ENCODE measurements around the gene ZNF597.

Gene ZNF597

DNA sequence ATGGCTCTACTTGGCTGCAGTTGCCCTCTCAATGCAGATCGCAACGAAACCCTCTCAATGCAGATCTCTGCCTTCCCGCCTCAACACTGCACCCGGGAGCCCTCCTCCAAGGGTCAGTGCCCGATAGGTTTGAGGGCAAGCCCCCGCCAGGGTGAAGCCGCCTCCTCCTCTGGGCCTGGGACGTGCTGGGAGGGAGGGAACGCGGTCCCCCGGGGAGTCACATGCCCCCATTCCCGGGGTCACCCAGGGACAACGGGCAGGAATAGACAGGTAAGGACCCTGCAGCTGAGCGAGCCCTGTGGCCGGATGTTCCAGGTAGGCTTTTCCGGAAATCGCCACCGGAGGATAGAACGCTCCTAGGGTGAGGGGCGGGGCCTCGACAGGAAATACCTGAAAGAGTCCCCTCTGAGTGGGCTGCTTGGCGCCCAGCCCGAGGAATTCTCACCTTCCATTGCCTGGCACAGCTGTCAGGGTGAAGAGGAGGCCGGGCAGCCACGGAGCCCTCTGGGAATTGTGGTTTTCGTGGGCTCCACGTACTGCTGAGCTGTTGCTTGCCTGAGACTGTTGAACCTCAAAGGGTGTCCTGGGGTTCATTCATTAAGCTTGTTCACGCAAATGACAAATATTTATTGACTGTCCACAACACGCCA is 29.4 kb downstream of the ZNF597 start:
- no peak overlapping the region for H3K4me2 ChIP-seq (ENCODE audit: low read length, poor library complexity, severe bottlenecking)

DNA sequence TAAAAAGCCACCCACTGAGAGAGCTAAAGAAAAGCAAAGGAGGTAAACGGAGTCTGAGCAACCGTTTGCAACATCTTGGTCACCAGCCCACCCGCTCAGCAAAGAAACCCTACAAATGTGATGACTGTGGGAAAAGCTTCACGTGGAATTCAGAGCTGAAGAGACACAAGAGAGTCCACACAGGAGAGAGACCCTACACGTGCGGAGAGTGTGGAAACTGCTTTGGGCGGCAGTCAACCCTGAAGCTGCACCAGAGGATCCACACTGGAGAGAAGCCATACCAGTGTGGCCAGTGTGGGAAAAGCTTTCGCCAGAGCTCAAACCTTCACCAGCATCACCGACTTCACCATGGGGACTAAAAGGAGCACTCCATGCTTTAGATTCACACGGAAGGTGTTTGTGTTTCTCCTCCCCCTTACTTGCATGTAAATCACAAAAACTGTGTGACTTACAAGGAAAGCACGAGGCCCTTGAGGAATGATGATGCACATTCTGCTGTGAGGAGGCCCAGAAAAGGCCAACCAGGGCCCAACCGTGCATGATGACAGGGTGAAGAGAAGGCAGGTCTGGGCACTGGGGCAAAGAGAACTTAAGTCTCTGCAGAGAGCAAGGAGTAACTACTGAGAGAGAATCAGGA is 34.6 kb downstream of the ZNF597 start:
- Histone ChIP-seq H3K4me1 (ENCODE audit: control insufficient read depth, insufficient read depth, low read depth, low read length) (no peaks in the 10 kb centered on the region), H3K23ac (ENCODE audit: low read length in 2 of 2) (no peak overlapping the region), H2AK5ac (ENCODE audit: low read length, severe bottlenecking) (no peak overlapping the region), H3K27me3 (ENCODE audit: control insufficient read depth in 1 of 2, insufficient read depth in 1 of 2, low read length in 2 of 2) (no peaks in the 10 kb centered on the region), H3K4me3 (ENCODE audit: insufficient read depth in 1 of 2, low read depth in 1 of 2, low read length in 2 of 2) (peak overlapping the region in 1 of 2 experiments; percentile 65), H3K9ac (ENCODE audit: low read length) (no peak overlapping the region), H2AFZ (ENCODE audit: low read depth, low read length) (no peak overlapping the region), H3K4me2 (ENCODE audit: low read length, poor library complexity, severe bottlenecking) (no peak overlapping the region), H3K27ac (ENCODE audit: low read length, poor library complexity, severe bottlenecking) (no peak overlapping the region), H2BK120ac (ENCODE audit: low read depth, low read length) (no peak overlapping the region), H2BK12ac (ENCODE audit: low read length in 2 of 2) (no peak overlapping the region), H3K18ac (ENCODE audit: low read depth in 1 of 2, low read length in 2 of 2) (no peak overlapping the region), H3K79me1 (replicated peaks; ENCODE audit: low read length, poor library complexity, severe bottlenecking) (peaks cover 23% of the 10 kb centered on the region), H2BK5ac (ENCODE audit: low read depth, low read length, poor library complexity, severe bottlenecking) (no peak overlapping the region), H4K91ac (ENCODE audit: low read length) (no peak overlapping the region), H3K36me3 (ENCODE audit: control insufficient read depth in 1 of 2, insufficient read depth in 2 of 2, low read depth in 1 of 2, low read length in 2 of 2) (peaks cover 49 to 64% of the 10 kb centered on the region in 2 experiments), H3K9me3 (ENCODE audit: control insufficient read depth, low read length) (peaks cover 94% of the 10 kb centered on the region), H3K4ac (ENCODE audit: low read depth in 1 of 2, low read length in 2 of 2) (no peak overlapping the region), H2BK15ac (ENCODE audit: low read depth, poor library complexity, severe bottlenecking) (no peak overlapping the region), H4K8ac (ENCODE audit: low read length) (no peak overlapping the region), H3K14ac (ENCODE audit: low read length in 2 of 2) (no peak overlapping the region)
- DNase-seq = no peak
- WGBS = 94% methylated on average over 12 of the region's 12 CpGs

More for the DNA sequence above, 29.4 kb downstream of the ZNF597 start:
- no peak overlapping the region for H3K9ac ChIP-seq (ENCODE audit: low read length)
- no peak overlapping the region for H2BK15ac ChIP-seq (ENCODE audit: low read depth, poor library complexity, severe bottlenecking)
- no peak overlapping the region for H2BK5ac ChIP-seq (ENCODE audit: low read depth, low read length, poor library complexity, severe bottlenecking)
- H3K23ac ChIP-seq (ENCODE audit: low read length in 2 of 2) = no peak overlapping the region
- no peaks in the 10 kb centered on the region for H3K27me3 ChIP-seq (ENCODE audit: control insufficient read depth in 1 of 2, insufficient read depth in 1 of 2, low read length in 2 of 2)
- no peak overlapping the region for H2BK12ac ChIP-seq (ENCODE audit: low read length in 2 of 2)
- H3K9me3 ChIP-seq (ENCODE audit: control insufficient read depth, low read length) = peaks cover 72% of the 10 kb centered on the region
- H2BK120ac ChIP-seq (ENCODE audit: low read depth, low read length) = no peak overlapping the region
- no peak overlapping the region for H2AK5ac ChIP-seq (ENCODE audit: low read length, severe bottlenecking)
- no peak overlapping the region for H3K27ac ChIP-seq (ENCODE audit: low read length, poor library complexity, severe bottlenecking)
- H3K4me3 ChIP-seq (ENCODE audit: insufficient read depth in 1 of 2, low read depth in 1 of 2, low read length in 2 of 2) = no peak overlapping the region
- no peak overlapping the region for H3K4ac ChIP-seq (ENCODE audit: low read depth in 1 of 2, low read length in 2 of 2)
- H4K8ac ChIP-seq (ENCODE audit: low read length) = no peak overlapping the region
- H3K18ac ChIP-seq (ENCODE audit: low read depth in 1 of 2, low read length in 2 of 2) = no peak overlapping the region
- H3K4me1 ChIP-seq (ENCODE audit: control insufficient read depth, insufficient read depth, low read depth, low read length) = no peaks in the 10 kb centered on the region
- no peak overlapping the region for H3K14ac ChIP-seq (ENCODE audit: low read length in 2 of 2)
- no peak for DNase-seq
- no peak overlapping the region for H4K91ac ChIP-seq (ENCODE audit: low read length)
- H2AFZ ChIP-seq (ENCODE audit: low read depth, low read length) = no peak overlapping the region
- WGBS = 91% methylated on average over 29 of the region's 29 CpGs
- peaks cover 12 to 17% of the 10 kb centered on the region in 2 experiments for H3K36me3 ChIP-seq (ENCODE audit: control insufficient read depth in 1 of 2, insufficient read depth in 2 of 2, low read depth in 1 of 2, low read length in 2 of 2)
- peaks cover 4% of the 10 kb centered on the region for H3K79me1 ChIP-seq (replicated peaks; ENCODE audit: low read length, poor library complexity, severe bottlenecking)

- Histone ChIP-seq H3K18ac (ENCODE audit: low read depth in 1 of 2, low read length in 2 of 2) (peak overlapping the region in 1 of 2 experiments; percentile 4), H4K8ac (ENCODE audit: low read length) (no peak overlapping the region), H3K14ac (ENCODE audit: low read length in 2 of 2) (no peak overlapping the region), H3K23ac (ENCODE audit: low read length in 2 of 2) (no peak overlapping the region), H3K4me3 (ENCODE audit: insufficient read depth in 1 of 2, low read depth in 1 of 2, low read length in 2 of 2) (peak overlapping the region in 1 of 2 experiments; percentile 95), H3K27ac (ENCODE audit: low read length, poor library complexity, severe bottlenecking) (peak overlapping the region; percentile 76), H3K79me1 (replicated peaks; ENCODE audit: low read length, poor library complexity, severe bottlenecking) (peaks cover 39% of the 10 kb centered on the region), H2BK15ac (ENCODE audit: low read depth, poor library complexity, severe bottlenecking) (no peak overlapping the region), H2AFZ (ENCODE audit: low read depth, low read length) (no peak overlapping the region), H2BK120ac (ENCODE audit: low read depth, low read length) (no peak overlapping the region), H2AK5ac (ENCODE audit: low read length, severe bottlenecking) (no peak overlapping the region), H2BK12ac (ENCODE audit: low read length in 2 of 2) (no peak overlapping the region), H3K27me3 (ENCODE audit: control insufficient read depth in 1 of 2, insufficient read depth in 1 of 2, low read length in 2 of 2) (no peaks in the 10 kb centered on the region), H3K9ac (ENCODE audit: low read length) (peak overlapping the region; percentile 98), H4K91ac (ENCODE audit: low read length) (no peak overlapping the region), H2BK5ac (ENCODE audit: low read depth, low read length, poor library complexity, severe bottlenecking) (no peak overlapping the region), H3K4me1 (ENCODE audit: control insufficient read depth, insufficient read depth, low read depth, low read length) (peaks cover 4% of the 10 kb centered on the region), H3K4ac (ENCODE audit: low read depth in 1 of 2, low read length in 2 of 2) (peak overlapping the region in 1 of 2 experiments; percentile 43), H3K36me3 (ENCODE audit: control insufficient read depth in 1 of 2, insufficient read depth in 2 of 2, low read depth in 1 of 2, low read length in 2 of 2) (peaks cover 39 to 59% of the 10 kb centered on the region in 2 experiments), H3K4me2 (ENCODE audit: low read length, poor library complexity, severe bottlenecking) (peak overlapping the region; percentile 75), H3K9me3 (ENCODE audit: control insufficient read depth, low read length) (peaks cover 50% of the 10 kb centered on the region)
- DNase-seq = peak; percentile 44
- WGBS = 25% methylated on average over 17 of the region's 17 CpGs
Observed at GRCh38 chr16:3401719-3402397, 41.4 kb downstream of the ZNF597 start.

All from mesenchymal stem cell (in vitro differentiated cells and primary cell).